SW480 (cell line): Measurements from ENCODE around the gene FBXO31.
"Not testable (repeated sequence)": the region's sequence is repeated elsewhere in the genome, so short reads cannot be mapped to it uniquely, and the experiment has no call there.

Source experiments
- DNase-seq: peaks from one replicate; pipeline ENCODE4 v3.0.0-alpha.2; 2016; ENCODE audit warnings: low spot score

FBXO31 gene

GRCh38 chr16:87342978-87343752 is 40.4 kb downstream of the FBXO31 start:
- no peak for DNase-seq

DNA sequence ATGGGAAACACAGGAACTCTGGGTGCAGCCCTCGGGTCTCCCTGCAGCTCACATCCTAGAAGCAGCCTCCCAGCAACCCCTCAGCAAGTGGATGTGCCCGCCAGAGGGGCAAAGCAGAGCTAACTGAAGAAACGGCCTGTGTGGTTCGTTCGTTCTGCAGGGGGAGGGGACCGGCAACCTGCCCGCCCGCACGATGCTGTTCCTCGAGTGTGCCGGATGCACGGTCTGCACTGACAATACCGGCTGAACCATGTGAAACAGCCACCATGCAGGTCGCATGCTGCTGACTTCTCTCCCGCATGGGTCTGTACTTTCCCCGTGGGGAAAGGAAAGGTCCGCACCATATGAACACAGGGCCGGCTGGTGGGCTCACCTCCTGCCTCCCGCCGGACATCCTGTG is 41.1 kb downstream of the FBXO31 start:
- no peak for DNase-seq

- no peak for DNase-seq
Measured at GRCh38 chr16:87340198-87340597, 43.4 kb downstream of the FBXO31 start.

GRCh38 chr16:87339724-87340105 is 43.9 kb downstream of the FBXO31 start:
- not testable (repeated sequence) for DNase-seq

DNA sequence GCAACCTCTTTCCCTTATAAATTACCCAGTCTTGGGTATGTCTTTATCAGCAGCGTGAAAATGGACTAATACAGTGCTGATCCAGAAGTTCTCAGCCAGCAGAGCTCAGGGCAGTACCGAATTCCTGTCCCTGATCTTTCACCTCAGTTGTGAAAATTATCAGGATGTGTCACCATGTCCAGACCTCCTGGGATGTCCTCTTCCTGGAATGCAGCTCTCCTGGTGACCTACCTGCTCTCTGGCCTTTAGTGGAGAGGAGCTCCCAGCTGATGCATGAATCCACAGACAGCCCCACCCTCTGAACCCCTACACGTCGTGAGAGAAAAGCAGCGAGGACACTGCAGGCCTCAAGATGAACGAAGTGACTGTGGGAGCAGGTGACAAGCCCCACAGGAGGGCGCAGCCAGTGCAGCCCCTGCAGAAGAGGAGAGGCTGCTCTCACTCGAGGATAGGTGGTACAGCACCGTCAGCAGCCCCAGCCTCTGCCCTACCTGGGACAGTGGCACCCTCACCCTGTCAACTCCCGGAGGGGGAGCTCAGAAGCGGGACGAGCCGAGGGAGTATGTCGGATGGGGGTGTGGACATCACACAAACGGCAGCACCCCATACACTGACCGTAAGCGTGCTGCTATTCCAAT is 44.4 kb downstream of the FBXO31 start:
- DNase-seq: no peak

- DNase-seq: no peak
Measured at GRCh38 chr16:87338155-87338765, 45.3 kb downstream of the FBXO31 start.

DNA sequence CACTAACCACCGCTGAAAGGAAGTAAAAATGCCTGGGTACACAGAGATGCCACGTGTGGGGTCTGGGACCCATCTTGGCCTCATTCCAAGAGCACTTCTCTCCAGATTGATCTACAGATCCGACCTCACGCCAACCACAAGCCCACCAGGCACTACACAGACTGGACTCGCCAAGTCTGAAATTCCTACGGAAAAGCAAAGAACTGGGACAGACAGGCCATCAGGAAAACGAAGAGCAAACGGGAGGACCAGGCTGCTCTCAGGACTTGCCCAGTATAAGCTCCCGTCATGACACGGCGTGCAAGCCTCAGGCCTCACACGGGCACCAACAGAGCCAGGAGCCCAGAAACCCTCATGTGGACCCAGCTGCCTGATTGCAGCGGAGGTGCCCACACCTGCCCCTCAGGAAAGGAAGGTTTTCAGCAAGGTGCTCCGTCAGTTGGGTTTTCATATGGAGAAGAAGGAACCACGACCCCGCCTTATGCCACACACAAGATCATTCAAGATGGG is 46.3 kb downstream of the FBXO31 start:
- DNase-seq: no peak

DNA sequence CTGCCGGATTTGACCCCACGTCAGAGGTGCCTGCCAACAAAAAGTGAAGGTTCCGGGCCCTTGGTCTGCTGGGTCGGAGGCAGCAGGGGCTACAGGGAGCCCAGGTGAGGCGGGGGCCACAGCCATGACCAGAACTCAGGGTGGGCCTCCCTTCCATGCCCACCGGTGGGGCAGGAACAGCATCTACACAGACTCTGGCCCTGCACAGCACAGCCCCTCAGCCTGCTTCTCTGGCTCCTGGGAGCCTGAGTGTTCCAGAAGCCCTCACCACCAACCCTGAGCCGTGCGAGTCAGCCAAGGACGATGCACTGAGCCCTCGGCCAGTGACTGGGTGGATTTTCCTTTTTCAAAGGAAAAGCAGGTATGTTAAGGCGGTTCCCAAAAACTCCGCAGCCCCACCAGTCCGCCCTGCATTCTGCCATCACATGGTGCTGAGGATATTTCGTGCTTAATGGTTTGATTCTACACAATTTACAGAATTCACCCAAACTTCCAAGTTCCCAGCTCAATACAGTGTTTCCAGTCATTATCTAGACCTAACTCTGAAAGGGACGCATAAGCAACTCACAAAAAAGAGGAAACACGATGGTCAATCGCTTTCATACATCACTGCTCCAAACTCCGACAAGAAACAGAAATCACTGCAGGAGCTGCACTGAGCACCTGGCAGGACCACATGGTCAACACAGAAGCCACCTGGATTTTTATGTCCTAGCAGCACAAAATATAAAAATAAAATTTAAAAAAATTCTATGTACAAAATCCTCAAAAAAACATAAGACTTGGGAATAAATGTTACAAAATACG is 46.9 kb downstream of the FBXO31 start:
- DNase-seq: no peak

DNA sequence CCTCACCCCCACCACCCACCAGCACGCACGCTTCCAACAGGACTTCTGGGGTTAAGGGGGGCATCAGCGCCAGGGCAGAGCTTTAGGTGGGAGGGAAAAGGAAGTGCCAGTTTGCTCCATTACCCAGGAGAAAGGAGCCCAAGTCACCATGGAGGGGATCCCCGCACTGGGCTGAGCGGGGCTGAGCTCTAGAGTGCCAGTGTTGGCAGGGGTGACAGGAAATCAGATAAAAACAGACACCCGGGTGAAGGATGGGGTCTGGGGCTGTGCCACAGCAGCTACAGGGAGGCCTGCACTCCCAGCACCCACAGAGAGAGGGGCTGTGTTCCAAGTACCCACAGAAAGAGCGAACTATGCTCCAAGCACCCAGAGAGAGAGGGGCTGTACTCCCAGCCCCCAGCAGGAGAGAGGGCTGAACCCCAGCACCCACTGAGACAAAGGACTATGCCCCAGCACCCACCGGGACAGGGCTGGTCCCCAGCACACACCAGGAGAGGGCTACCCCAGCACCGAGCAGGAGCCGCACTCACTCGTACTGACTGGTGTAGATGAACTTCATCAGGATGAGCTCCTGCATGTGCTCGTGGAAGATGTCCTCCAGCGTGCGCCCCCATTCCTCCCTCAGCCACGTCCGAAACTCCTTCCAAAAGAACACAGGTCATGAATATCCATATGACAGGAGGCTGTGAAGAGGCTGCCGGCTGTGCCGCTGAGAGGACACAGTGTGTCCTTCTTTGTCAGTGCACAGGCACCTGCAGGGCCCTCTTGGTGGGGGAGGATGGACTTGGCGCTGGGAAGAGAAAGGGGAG is 47.7 kb downstream of the FBXO31 start:
- DNase-seq: no peak

- no peak for DNase-seq
Measured at GRCh38 chr16:87334651-87335624, 48.6 kb downstream of the FBXO31 start.

GRCh38 chr16:87333581-87334331 is 49.8 kb downstream of the FBXO31 start:
- DNase-seq: no peak

DNA sequence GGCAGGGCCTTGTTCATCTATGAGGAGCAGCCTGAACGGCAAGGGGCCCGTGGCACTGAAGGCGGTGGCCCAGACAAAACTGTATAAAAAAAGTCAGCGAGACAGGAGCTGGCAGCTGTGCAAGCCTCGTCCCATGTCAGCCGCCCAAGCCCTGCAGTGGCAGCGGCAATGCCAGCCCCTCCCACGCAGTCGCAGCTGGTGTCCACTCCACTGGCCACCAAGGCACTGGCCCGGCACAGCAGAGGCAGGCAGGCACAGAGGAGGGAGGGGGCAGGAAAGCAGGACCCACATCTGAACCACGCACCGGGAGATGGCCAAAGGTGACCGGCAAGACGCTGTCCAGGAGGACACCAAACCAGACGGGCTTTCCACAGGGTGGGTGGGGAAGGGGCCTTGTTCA is 50.5 kb downstream of the FBXO31 start:
- no peak for DNase-seq

- DNase-seq: no peak
Measured at GRCh38 chr16:87332150-87332549, 51.4 kb downstream of the FBXO31 start.

DNA sequence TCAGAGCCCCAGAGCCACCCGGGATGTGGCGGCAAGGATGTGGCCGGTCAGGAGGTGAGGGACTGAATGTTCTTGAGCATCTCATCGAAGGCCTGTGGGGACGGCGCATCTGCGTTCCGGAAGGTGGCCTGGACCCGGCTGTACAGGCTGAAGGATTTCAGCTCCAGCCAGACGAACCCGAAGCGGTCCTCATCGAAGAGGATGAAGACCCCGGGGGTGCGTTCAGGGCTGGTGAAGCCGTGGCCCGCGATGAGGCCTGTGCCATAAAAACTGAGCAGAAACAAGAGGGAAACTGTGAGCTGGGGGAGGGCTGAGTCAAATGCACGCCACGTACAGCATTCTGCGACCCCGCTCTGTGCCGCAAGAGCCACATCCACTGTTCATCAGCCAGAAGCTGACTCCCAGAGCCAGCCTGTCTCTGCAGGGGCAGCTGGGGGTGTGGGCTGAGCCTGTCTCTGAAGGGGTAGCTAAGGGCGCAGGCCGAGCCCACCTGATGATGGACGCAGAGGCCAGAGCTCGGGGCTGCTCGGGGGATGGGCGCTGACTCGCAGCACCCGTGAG is 52.3 kb downstream of the FBXO31 start:
- DNase-seq: no peak

GRCh38 chr16:87330646-87331045 is 52.9 kb downstream of the FBXO31 start:
- no peak for DNase-seq

DNA sequence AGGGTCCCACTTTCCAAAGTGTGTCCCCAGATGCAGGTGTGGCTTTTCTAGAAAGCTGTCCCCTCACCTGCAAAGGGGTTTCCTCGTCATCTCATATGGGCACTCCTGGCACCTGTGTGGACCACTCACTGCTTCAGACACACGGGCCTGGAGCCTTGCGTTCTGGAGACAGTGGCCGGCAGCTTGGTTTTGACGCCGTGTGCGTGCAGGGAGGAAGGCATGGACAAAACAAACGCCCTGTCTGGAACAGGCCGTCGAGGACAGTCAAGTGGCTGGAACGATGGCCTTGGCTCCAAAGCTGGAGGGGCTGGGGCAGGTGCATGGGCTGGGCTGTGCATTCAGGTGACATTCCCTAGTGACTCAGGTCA is 53.3 kb downstream of the FBXO31 start:
- DNase-seq: no peak

GRCh38 chr16:87329436-87330256 is 53.9 kb downstream of the FBXO31 start:
- no peak for DNase-seq

- no peak for DNase-seq
Measured at GRCh38 chr16:87328846-87329245, 54.7 kb downstream of the FBXO31 start.
